HG03521 (cell line): Measurements from ENCODE around the gene GYG2.
"Not testable (repeated sequence)": the region's sequence is repeated elsewhere in the genome, so short reads cannot be mapped to it uniquely, and the experiment has no call there.

Experiments
- ATAC-seq: cut with Tn5 transposase; IDR thresholded peaks from one replicate; pipeline ENCODE4 v1.9.1; 2021; ENCODE audit warnings: mild to moderate bottlenecking, moderate library complexity; ENCODE audit not compliant: unreplicated experiment

GYG2 gene

GRCh38 chrX:2863646-2864045 is 34.9 kb downstream of the GYG2 start:
- no peak for ATAC-seq

DNA sequence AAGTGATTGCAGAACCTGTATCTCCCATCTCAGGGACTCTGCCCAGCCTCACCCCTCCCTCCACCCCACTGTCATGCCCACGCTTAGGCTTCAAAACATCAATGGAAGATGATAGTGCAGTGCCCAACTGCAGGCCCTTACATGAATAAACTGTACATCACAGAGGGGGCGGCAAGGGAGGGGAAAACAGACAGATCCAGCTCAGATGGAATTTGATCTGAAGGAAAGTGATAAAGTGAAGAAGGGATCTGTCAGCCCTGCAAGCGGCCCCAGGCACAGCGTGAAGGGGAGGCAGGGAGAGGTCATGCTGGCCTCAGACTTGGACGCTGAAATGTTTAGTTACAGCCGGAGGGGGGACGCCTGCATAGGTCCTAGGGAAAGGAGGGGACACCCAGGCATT is 38.5 kb downstream of the GYG2 start:
- ATAC-seq, result no peak

- ATAC-seq, result no peak
Measured at GRCh38 chrX:2870650-2871049, 41.9 kb downstream of the GYG2 start.

- no peak for ATAC-seq
Measured at GRCh38 chrX:2871831-2872230, 43.1 kb downstream of the GYG2 start.

GRCh38 chrX:2872671-2873277 is 44.0 kb downstream of the GYG2 start:
- ATAC-seq, result no peak

- ATAC-seq, result no peak
Measured at GRCh38 chrX:2874222-2875135, 45.7 kb downstream of the GYG2 start.

DNA sequence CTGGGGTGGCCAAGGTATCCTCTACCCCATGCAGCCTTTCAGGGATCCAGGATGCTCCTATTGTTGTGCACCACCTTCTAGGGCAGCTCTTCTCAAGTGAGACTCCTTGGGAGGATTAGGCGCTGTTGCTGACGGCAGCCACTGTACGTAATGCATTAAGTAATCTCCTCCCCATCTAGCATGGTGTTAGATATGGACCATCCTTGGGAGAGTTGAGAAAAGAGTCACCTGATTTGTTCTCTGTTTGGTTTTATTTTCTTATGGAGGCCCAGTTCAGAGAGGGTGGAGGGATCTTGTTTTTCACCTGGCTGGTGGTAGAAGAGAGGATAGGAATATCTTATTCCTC is 46.4 kb downstream of the GYG2 start:
- no peak for ATAC-seq

GRCh38 chrX:2875798-2876399 is 47.2 kb downstream of the GYG2 start:
- ATAC-seq, result no peak

DNA sequence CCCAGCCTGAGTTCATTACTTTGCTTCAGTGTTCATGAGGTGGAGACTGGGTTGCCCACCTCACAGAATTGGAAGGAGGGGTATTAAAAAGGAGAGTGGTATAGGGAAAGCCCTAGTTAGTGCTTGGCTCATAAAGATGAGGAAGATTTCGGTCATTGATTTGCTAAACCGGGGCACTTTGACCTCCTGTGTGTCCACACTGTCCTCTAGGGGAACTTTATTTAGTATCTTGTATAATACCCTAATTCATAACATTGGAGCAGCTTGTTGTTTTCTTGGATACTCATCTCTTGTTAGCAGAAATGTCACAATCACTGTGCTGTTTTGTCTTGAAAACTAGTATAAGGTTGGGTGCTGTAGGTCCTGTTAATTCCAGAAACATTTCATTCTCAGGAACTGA is 49.8 kb downstream of the GYG2 start:
- ATAC-seq, result no peak

DNA sequence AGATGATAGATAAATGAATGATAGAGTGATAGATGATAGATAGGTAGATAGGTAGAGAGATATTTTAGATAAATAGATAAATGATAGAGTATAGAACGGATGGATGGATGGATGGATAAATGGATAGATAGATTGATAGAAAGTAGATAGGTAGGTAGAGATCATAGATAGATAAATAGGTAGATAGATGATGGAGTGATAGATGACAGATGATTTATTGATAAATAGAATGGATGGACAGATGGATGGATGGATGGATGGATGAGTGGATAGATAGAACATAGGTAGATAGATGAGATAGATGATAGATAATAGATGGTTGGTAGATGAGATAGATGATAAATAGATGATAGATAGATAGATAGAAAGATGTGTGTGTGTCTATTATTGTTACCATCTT is 50.9 kb downstream of the GYG2 start:
- ATAC-seq, result no peak

- no peak for ATAC-seq
Measured at GRCh38 chrX:2883770-2884169, 55.0 kb downstream of the GYG2 start.

DNA sequence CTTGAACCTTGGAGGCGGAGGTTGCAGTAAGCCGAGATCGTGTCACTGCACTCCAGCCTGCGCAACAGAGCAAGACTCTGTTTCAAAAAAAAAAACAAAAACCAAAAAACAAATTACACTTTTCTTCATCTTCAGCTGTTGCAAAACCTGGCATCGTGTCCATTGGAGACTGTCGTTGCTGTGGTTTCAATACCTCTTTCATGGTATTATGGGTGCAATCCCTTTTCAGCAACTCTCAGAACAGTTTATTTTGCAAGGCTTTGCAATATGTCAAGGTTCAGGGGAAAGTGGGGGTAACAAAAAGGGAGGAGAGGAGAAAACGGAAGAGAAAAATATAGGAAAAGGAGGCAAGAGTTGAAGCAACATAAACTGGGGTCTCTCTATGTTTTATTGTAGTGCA is 59.6 kb downstream of the GYG2 start:
- no peak for ATAC-seq

- no peak for ATAC-seq
Measured at GRCh38 chrX:2889045-2889605, 60.4 kb downstream of the GYG2 start.

- not testable (repeated sequence) for ATAC-seq
Measured at GRCh38 chrX:2889706-2890490, 61.2 kb downstream of the GYG2 start.

DNA sequence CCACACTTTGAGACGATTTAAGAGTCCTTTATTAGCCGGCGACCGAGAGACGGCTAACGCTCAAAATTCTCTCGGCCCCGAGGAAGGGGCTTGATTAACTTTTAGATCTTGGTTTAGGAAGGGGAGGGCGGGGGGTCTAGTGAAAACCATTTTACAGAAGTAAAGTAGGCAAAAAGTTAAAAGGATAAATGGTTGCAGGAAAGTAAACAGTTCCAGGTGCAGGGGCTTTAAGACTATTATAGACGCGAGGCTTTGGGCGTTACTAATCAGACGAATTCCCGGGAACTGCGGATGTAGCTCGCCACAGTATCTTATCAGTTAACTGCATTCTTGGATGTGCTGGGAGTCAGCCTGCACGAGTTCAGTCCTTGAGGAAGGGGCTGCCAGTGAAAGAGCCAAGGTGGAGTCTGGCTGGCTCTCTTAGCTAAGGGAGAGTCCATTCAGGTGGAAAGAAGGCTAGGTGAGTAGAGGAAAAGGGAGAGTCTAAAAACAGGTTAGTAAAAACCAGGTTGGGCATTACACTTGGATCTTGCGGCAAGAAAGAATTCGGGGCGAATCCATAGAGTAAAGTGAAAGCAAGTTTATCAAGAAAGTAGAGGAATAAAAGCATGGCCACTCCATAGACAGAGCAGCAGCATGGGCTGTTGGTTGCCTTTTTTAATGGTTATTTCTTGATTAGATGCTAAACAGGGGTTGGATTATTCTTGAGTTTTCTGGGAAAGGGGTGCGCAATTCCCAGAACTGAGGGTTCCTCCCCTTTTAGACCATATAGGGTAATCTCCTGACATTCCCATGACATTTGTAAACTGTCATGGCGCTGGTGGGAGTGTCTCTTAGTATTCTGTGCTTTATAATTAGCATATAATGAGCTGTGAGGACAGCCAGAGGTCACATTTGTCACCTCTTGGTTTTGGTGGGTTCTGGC is 62.1 kb downstream of the GYG2 start:
- not testable (repeated sequence) for ATAC-seq

DNA sequence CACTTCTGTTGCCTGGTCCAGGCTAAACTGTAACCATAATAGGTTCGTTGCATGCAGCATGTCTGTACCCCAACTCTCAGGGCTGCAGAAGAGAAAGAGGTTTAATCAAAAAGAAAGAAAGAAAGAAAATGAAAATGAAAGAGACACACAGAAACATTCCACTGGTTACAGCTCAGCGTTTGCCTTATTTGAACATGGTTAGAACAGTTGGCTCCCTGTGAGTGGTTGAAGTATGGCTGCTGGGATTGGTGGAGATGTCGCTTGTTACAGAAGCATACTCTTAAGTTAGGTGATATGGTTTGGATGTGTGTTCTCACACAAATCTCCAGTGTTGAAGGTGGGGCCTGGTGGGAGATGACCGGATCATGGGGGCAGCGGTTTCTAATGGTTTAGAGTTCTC is 64.1 kb downstream of the GYG2 start:
- ATAC-seq, result no peak

DNA sequence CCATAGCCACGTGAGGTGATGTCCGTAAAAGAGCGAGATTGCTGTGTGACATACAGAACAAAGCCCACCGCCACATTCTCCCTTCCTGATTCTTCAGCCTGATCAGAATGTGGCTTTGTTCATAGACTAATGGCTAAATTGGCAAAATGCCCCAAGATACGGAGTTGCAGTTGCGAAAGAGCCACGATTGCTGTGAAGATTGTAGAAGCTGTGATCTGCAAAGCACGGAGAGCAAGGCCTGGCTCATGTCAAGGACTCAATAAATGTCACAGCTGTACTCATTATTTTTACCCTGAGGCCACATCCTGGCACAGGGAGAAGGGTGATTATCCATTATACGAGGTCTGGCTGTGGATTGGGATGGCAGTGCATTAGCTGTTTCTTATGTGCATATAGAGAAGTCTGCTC is 66.2 kb downstream of the GYG2 start:
- no peak for ATAC-seq

DNA sequence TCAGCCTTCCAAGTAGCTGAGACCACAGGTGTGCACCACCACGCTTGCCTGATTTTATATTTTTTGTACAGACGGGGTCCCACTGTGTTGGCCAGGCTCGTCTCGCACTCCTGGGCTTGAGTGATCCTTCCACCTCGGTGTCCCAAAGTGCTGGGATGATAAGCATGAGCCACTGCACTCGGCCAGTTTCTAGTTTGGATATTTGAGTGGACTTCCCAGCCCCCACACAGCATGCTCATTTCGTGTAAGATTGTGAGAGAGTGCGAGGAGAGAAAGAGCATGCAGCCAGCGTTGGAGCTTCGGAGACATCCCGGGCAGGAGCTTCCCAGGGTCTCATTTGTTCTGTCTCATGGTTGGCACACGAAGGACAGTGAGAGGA is 68.6 kb downstream of the GYG2 start:
- ATAC-seq, result no peak

DNA sequence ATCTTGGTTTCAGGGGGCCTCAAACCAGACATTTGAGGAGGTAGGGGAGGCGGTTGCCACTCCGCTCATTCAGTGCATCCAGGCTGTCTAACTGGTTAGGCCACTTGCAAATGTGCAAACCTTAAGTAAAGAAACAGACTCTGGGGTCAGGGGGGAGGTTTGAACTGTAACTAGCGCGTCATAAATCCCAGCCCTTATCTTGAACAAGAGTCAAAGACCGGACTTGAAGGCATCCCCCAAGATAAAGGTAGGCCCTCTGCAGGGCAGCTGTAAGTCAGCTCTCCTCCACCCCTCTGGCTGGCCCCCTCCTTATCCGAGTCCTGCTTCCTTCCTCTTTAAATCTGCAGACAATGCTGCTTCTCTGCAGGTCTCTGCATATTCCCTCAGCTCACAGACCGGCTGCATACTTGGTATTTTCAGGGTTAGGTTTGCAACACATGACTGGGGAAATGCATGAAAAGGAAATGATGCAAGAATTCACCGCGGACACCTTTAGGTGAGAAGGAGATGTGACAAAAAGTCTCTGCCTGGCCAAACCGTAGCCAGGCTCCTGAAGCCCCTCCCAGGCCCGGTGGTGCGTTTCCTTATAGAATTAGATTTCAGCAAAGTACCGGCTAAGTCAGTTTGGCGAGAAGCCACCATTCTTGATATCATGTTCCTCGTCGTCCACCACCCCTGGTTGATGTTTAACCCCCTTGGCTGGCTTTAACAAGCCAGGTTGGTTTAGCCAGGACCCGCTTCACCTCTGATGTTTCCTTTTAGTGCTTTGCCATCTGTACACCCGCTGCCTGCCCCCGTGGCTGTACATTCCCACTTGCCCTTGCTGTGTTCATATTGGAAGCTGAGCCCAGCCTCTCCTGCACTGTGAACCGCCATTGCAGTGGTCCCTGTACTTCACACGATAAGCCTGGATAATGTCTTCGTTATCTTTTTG is 69.2 kb downstream of the GYG2 start:
- not testable (repeated sequence) for ATAC-seq
